HG02588 (cell line): ENCODE measurements around the gene ALDOB.

ENCODE experiments used
- ATAC-seq: cut with Tn5 transposase; IDR thresholded peaks from one replicate; pipeline ENCODE4 v1.9.1; 2021; ENCODE audit warnings: mild to moderate bottlenecking, moderate library complexity; ENCODE audit not compliant: unreplicated experiment

ALDOB gene

GRCh38 chr9:101427957-101428655 is 7.5 kb downstream of the ALDOB start:
- ATAC-seq: peak; percentile 59

GRCh38 chr9:101427358-101427757 is 8.2 kb downstream of the ALDOB start:
- ATAC-seq: no peak

GRCh38 chr9:101421653-101422065 is 13.9 kb downstream of the ALDOB start:
- no peak for ATAC-seq

- ATAC-seq: no peak
These were observed 15.7 kb downstream of the ALDOB start for GRCh38 chr9:101419863-101420262.

GRCh38 chr9:101418518-101419430 is 16.8 kb downstream of the ALDOB start:
- no peak for ATAC-seq

GRCh38 chr9:101417977-101418376 is 17.6 kb downstream of the ALDOB start:
- ATAC-seq: no peak

GRCh38 chr9:101417389-101417788 is 18.2 kb downstream of the ALDOB start:
- ATAC-seq: no peak

GRCh38 chr9:101415578-101415977 is 20.0 kb downstream of the ALDOB start:
- ATAC-seq: no peak

GRCh38 chr9:101414839-101415238 is 20.7 kb downstream of the ALDOB start:
- no peak for ATAC-seq

GRCh38 chr9:101409079-101409477 is 26.5 kb downstream of the ALDOB start:
- no peak for ATAC-seq

GRCh38 chr9:101408374-101409078 is 27.0 kb downstream of the ALDOB start:
- no peak for ATAC-seq

GRCh38 chr9:101403516-101404285 is 31.9 kb downstream of the ALDOB start:
- ATAC-seq: no peak

- no peak for ATAC-seq
These were observed 35.5 kb downstream of the ALDOB start for GRCh38 chr9:101400120-101400519.

GRCh38 chr9:101399643-101399970 is 36.0 kb downstream of the ALDOB start:
- no peak for ATAC-seq

- ATAC-seq: no peak
These were observed 36.5 kb downstream of the ALDOB start for GRCh38 chr9:101398930-101399642.

- ATAC-seq: peak; percentile 99
These were observed 37.3 kb downstream of the ALDOB start, which contains the start of the genes MRPL50 and ZNF189 for GRCh38 chr9:101398068-101398929. Gene MRPL50 (minus strand): TSS chr9:101398618. CDS start chr9:101398592, 26 bp downstream. Gene ZNF189 (plus strand): TSS chr9:101398851. CDS start chr9:101399157, 306 bp downstream.

GRCh38 chr9:101397746-101398067 is 37.9 kb downstream of the ALDOB start:
- ATAC-seq: no peak

- ATAC-seq: no peak
These were observed 40.9 kb downstream of the ALDOB start for GRCh38 chr9:101394687-101395086.

GRCh38 chr9:101393135-101393534 is 42.4 kb downstream of the ALDOB start:
- no peak for ATAC-seq
